GM19240 (cell line): ENCODE measurements around the gene NDUFS6.
A peak's percentile ranks its signal among the peaks of the same experiment; 100 is the strongest.

Source experiments
- DNase-seq: peaks from one replicate; pipeline ENCODE4 v3.0.0; 2011; ENCODE audit warnings: low spot score; ENCODE audit not compliant: insufficient read length

The NDUFS6 gene

DNA sequence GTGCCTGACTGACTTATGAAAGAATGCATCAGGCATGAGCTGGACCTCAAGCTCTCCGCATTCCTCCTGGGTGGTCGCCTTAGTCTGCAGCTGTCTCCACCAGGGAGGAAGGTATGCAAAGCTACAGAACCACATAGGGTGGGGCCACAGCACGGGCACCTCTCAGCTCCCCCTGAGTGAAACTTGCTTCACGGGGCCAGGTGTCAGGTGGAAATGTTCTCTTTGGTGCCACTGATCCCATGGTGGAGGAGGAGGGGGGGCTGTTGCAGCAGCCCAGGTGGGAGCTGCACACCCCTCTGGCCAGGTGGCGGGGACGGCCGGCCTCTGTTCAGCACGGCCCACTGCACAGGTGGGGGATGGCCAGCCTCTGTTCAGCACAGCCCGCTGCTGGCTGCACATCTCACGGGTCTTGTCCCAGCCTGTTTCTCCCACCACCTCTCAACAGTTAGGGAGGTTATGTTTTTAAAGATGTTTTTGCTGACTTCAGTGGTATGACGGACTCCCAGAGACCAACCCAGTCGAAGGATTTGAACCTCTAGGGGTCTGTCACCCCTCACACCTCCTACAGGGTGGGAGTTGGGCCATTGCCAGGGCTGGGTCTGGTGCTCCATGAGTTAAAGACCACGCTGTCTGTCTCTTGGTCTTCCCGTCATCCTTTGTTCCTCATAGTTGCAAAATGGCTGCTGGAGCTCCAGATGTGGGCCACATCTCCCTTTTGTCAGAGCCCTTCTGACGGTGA is 35.9 kb upstream of the NDUFS6 start:
- peak; percentile 72 for DNase-seq

DNA sequence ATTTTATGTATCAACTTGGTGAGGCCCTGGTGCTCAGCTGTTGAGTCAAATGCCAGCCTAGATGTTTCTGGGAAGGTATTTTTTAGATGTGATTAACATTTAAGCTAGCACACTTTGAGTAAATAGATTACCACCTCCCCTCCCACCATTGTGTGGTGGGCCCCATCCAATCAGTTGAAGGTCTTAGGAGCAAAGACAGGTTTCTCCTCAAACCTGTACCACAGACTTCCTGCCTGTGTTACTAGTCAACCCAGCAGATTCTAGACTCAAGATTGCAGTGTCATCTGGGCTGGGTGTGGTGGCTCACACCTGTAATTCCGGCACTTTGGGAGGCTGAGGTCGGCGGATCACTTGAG is 35.3 kb upstream of the NDUFS6 start:
- DNase-seq = no peak

- DNase-seq = no peak
Observed at GRCh38 chr5:1767524-1768282, 33.5 kb upstream of the NDUFS6 start.

GRCh38 chr5:1768283-1769000 is 32.8 kb upstream of the NDUFS6 start:
- no peak for DNase-seq

GRCh38 chr5:1769017-1769640 is 32.1 kb upstream of the NDUFS6 start:
- DNase-seq = no peak

GRCh38 chr5:1769752-1770442 is 31.3 kb upstream of the NDUFS6 start:
- no peak for DNase-seq

GRCh38 chr5:1770443-1770802 is 30.8 kb upstream of the NDUFS6 start:
- DNase-seq = no peak

DNA sequence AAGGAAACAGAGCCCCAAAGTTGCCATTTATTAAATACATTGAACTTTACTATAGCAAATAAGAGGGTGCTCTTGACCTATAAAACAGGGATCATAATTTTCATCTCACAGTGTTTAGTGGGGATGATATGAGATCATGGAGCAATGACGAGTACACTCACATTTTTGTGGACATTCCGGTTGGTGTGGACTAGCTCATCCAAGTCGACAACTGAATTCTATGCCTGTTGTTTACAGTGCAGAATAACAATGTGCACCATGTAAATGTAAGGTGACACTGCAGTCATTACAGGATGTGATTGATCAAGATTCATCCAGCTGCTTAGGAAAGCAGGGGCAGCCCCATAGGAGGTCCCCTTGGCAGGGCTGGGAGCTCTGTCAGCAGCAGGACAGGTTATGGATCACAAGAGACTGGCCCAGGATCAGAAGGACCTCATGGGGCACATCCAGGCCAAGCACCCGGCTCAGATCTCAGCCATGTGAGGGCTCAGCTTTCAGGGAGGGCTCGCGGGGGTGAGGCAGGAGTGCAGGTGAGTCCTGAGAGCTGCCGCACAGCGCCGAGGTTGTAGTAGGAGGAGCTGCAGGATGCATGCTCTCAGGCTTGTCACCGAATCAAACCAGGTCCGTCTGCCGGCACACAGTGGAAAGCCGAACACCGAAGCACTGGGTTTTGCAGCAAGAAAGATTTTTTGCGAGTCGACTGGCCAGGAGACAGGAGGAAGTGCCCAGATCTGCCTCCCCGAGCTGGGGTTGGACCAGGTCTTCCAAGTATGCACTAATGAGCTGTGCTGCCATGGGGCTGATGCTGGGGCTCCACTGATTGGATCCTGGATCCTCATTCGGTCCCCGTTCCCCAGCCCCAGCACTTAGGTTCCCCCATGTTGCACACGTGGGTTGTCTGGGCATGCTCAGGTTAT is 29.8 kb upstream of the NDUFS6 start:
- DNase-seq = no peak

GRCh38 chr5:1772634-1773033 is 28.6 kb upstream of the NDUFS6 start:
- no peak for DNase-seq

GRCh38 chr5:1776831-1777230 is 24.4 kb upstream of the NDUFS6 start:
- DNase-seq = no peak

GRCh38 chr5:1777281-1778137 is 23.7 kb upstream of the NDUFS6 start:
- no peak for DNase-seq

GRCh38 chr5:1778138-1779020 is 22.8 kb upstream of the NDUFS6 start:
- no peak for DNase-seq

- no peak for DNase-seq
Observed at GRCh38 chr5:1779021-1779680, 22.1 kb upstream of the NDUFS6 start.

DNA sequence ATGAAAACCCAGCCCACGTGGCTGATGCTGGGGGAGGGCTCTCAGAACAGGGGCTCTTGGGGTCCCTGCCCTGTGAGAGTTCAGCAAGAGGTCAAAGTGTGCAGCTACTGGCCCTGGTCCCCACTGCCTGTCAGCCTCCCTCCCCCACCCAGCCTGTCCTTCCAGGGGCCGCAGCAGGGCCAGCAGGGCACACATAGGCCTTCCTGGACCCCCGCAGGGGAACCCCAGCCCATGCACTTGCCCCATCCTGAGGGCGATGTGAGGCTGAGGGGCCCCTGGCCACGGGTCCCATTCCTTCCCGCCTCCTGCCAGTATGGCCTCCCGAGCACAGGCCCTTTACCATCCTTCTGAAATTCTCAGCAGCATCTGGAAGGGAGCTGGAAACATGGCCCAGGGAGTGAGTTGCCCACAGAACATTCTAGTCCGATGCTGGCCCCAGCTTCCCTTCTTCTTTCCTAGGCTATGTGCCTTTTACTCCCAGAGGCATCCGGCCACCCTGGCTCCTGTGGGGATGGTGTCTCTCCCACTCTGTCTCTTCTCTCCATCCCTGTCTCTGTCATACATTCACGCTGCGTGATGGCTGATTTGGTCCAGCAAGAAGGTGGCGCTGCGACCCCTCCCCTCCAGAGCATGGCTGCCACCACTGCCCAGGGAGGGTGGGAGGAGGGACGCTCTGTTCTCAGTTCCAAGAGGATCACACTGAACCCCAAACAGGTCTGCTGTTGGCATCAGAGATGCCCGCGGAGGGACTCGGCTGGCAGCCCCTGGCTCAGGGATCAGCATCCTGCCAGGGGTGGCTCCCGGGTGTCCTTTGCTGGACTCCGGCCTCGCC is 21.2 kb upstream of the NDUFS6 start:
- DNase-seq = no peak

DNA sequence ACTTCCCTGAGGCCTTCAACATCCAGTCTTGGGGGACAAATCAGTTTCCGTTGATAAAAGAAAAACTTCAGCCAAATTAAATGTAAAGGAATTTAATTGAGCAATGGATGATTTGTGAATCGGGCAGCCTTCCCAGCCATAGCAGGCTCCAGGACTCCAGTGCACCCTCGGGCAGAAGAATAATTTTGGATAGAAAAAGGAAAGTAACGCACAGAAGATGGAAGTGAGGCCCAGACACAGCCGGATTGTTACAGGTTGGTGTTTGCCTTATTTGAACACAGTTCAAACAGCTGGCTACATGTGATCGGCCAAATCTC is 20.6 kb upstream of the NDUFS6 start:
- DNase-seq = no peak

DNA sequence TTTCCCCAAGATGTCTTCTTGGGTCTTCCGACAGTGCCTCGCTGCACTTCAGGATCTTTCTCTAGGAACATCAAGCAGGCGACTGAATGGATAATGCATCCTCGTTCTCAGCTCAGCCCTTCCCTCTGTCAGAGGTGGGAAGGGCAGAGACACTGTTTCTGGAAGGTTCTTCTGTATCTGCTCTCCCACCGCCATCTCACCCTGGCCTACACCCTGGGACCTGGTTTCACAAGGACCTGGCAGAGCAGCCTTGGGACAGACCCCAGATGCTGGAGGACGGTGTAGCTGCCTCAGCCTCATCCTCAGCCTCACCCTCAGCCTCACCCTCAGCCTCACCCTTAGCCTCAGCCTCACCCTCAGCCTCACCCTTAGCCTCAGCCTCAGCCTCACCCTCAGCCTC is 20.1 kb upstream of the NDUFS6 start:
- DNase-seq = no peak

GRCh38 chr5:1781726-1782384 is 19.4 kb upstream of the NDUFS6 start:
- DNase-seq = no peak
